Globus pallidus (tissue), 1 donor: ENCODE results near the gene SAFB2.
A peak's percentile ranks its signal among the peaks of the same experiment; 100 is the strongest.

Experiments used
- DNase-seq: peaks from one replicate; pipeline ENCODE4 v3.0.0-alpha.2; 2015; ENCODE audit warnings: low spot score

SAFB2 gene

DNA sequence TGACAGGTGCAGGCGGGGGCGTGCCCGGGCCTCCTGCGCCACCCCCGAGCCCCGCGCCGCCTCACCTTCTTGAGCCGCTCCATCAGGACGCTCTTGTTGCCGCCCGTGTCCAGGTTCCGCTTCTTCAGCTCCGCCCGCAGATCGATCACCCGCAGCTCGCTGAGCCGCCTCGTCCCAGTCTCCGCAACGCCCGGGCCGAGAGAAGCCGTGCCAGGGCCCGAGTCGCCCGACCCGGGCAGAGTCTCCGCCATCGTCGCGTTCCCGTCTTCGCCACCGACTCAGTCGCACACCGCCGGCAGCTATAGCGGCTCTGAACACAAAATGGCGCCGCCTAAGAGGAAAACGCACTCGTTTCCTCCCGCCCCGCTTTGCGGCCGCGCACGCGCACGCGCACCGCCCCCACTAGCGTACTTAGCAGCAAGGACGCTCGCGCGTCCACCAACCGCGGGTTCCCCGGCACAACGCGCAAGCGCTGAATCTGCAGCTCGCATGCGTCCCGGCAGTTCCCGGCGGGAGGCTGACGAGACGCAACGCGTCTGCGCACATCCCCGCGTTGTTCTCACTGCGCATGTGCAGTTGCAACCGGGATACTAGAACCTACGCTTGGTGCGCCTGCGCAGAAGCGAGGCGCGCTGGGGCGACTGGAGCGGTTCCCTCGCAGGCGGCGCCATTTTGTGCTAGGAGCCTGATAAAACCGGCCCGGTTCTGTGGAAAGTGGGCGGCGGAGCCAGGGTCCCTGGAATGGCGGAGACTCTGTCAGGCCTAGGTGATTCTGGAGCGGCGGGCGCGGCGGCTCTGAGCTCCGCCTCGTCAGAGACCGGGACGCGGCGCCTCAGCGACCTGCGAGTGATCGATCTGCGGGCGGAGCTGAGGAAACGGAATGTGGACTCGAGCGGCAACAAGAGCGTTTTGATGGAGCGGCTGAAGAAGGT, at the start of gene SAFB2, which contains the start of gene SAFB:
Gene SAFB2 (minus strand): TSS at position 312 of the 932 bp plus-strand sequence. CDS start 61 bp downstream, at position 251.
Gene SAFB (plus strand): TSS at position 619 of the 932 bp plus-strand sequence. CDS start 123 bp downstream, at position 742.
- peak; percentile 98 for DNase-seq

- no peak for DNase-seq
These were observed 49.0 kb upstream of the SAFB2 start for GRCh38 chr19:5671600-5671999.

DNA sequence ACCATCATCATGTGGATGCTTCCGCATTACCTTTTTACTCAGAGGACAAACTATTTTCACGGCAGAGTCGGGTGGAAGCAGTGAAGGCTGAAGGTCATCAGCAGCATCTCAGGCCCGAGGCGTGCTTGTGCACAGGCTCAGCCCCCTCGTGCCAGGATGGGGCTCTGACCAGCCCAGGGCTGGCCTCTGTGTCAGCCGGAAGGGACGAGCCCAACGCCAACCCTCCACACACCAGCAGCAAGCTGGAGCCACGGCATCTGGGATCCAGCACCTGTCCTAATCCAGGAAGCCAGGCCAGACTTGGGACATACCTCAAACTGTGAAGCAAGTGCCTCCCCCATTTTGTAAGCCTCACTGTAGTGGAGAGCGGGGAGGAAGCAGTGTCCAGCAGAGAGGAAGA, 46.6 kb upstream of the SAFB2 start:
- DNase-seq = no peak

- DNase-seq = no peak
These were observed 45.2 kb upstream of the SAFB2 start for GRCh38 chr19:5667751-5668271.

DNA sequence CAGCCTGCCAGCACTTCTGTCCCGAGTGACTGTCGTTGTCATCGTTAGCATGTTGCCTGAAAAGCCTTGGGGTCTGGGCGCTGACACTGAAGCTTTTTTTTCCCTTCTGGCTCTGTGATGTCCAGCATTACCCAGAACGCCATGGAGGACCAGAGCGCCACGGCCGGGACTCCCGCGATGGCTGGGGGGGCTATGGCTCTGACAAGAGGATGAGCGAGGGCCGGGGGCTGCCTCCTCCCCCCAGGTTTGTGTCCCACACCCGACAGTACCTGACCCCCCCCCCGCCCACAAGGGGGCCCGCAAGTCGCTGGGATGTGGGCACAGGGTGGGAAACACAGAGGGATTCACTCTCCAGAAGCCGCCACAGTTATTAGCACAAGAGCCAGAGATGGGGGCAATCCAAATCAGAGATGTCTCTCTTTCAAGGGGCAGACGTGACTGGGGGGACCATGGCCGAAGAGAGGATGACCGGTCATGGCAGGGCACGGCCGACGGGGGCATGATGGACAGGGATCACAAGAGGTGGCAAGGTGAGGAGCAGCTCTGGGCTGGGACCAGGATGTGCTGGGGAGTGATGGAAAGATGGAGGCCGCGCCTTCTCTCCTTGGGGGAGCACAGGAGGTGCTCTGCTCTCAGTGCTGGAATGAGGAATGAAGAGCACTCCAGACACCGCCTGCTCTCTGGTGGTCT, 44.5 kb upstream of the SAFB2 start:
- no peak for DNase-seq

DNA sequence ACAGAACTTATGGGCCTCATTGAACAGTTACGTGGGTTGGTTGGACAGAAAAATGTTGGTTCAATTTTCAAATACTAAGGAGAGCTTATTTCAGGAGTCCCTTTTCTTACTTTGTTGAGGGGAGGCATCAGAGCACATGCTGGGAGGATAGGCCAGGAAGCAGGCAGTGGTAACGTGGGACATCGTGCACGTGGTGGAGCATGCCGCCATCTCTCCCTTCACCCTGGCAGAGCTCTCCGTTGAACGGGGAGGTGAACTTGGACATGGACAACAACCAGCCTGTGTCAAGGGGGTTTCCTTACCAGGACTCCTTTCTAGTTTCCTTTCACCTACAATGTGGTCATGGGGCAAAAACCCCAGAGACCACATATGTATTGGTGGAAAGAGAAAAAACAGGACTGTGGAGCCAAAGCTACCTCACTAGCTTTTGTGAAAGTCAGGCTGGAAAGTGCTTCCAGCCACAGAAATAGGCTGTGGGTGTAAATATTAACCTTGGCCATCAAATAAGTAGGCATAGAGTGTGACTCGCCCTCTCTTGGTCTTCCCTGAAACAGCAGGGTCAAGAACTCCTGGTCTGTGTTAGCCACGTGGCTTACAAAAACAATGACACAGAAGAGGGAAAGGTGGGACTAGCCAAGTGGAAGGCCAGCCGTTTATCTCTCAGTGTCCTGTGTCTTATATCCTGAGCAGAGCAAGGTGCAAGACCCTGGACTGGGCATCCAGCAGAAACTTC, 43.4 kb upstream of the SAFB2 start:
- no peak for DNase-seq

DNA sequence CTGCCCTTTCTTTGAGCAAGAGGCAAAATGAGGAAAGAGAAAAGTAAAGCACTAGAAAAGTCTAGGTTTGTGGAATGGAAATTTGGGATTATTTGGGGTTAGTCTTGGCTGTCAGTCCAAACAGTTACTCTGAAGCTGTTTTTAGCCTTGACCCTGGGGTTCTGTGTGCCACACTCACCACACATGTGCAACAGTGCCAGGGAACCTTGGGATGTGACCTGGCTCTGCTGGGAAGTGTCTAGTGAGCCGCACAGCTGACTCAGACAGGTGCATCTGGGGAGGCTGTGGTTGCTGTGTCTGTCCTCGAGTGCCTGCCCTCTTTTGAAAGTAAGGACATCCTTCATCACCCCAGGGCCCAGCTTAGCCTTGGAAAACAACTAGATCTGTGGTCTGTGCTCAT, 41.9 kb upstream of the SAFB2 start:
- DNase-seq = no peak

- no peak for DNase-seq
These were observed 41.3 kb upstream of the SAFB2 start for GRCh38 chr19:5663904-5664303.

DNA sequence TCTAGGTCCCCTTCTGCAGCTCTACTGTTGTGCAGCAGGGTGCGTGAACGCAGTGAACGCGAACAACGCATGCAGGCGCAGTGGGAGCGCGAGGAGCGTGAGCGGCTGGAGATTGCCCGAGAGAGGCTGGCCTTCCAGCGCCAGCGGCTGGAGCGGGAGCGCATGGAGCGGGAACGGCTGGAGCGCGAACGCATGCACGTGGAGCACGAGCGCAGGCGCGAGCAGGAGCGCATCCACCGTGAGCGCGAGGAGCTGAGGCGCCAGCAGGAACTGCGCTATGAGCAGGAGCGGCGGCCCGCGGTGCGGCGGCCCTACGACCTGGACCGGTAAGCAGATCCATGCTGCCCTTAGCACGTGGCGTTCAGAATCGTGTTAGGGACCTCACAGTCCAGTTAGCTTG, 38.9 kb upstream of the SAFB2 start:
- DNase-seq = no peak

DNA sequence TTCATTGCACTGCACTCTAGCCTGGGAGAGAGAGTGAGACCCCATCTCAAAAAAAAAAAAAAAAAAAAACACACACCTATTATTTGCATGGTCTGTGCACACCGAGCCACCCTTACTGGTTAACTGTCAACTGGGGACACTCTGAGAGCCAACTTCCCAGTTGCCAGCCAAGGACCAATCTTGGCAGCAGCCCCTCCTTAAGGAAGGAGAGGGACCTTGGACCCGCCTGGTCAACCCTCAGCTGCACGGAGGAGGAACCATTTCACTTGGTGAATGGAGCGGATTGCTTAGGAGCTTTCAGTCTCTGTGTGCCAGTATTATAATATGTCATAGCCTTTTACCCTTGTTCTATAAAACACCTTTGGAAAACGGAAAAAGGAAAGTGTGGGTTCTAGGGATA, 32.8 kb upstream of the SAFB2 start:
- DNase-seq = no peak

DNA sequence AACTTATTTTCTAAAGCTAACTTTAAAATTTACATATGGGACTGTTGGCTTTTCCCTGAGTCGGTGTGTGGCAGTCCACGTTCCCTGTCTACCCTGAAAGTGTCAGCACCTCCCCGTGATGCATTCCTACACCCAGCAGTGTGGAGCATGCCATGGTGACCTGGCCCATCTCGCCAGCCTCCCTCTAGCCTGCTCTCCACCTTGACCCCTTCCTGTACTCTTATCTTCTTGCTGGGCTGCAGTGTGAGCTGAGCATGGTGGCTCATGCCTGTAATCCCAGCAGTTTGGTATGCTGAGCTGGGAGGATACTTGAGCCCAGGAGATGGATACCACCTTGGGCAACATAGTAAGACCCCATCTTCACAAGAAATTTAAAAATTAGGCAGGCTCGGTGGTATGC, 32.4 kb upstream of the SAFB2 start:
- DNase-seq = no peak

DNA sequence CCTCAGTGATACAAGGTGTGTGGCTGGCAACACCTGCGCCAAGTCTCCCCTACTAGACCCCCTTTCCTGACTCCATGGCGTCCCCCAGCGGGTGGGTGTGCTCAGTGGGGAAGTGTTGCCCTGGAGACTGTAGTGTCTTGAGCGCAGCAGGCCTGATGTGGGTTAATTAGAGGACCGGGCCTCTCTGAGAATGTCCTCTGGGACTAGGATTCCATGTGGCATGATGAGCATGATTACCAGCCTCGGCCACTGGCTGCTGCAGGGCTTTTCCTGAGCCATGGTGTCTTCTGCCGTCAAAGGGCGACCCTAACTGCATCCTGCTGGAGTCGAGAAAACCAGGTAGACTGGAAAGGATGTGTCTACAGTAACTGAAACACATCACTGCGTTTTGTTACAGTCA, 29.7 kb upstream of the SAFB2 start:
- no peak for DNase-seq

GRCh38 chr19:5651361-5651760, 28.8 kb upstream of the SAFB2 start:
- DNase-seq = no peak

DNA sequence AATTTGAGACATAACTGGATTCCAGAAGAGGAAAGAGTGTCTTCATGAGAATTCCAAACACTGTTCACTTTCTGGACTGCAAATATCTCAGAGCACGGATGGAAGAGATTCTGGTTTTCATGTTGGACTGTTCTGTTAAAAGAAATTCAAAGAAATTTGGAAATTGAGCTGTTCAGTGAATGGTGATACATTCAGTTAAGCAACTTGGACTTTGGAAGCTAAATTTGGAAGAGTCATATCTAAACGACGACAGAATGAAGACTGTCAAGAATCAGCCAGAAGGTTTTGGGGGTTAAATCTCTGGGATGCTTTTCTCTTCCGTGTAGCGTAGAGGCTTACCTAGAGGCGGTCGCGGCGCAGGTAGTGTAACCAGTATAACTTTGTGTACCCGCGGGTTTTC, 25.9 kb upstream of the SAFB2 start:
- no peak for DNase-seq

- DNase-seq = no peak
These were observed 24.1 kb upstream of the SAFB2 start for GRCh38 chr19:5646703-5647102.

GRCh38 chr19:5645409-5645808, 22.8 kb upstream of the SAFB2 start:
- DNase-seq = no peak

GRCh38 chr19:5644037-5644436, 21.5 kb upstream of the SAFB2 start:
- DNase-seq = no peak

GRCh38 chr19:5643060-5643459, 20.5 kb upstream of the SAFB2 start:
- no peak for DNase-seq

- DNase-seq = no peak
These were observed 19.6 kb upstream of the SAFB2 start for GRCh38 chr19:5642204-5642603.

DNA sequence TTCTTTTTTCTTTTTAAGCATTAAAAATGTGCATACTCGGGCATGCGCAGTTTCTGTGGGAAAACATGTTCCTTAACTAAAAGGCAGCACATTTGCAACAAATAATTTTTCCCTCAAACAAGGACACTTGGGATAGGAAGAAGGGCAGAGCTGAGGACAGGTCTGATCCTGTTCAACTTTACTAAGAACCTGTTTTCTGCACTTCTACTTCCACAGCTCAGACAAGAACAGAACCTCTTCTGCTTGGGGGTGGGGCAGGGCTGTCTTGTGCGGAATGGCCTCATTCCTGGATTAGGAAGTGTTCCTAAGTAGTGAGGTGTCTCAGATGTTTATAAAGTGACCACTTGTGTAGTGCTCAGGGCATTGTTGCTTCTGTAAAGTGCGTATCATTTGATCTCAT, 18.6 kb upstream of the SAFB2 start:
- no peak for DNase-seq

- no peak for DNase-seq
These were observed 15.4 kb upstream of the SAFB2 start for GRCh38 chr19:5637971-5638370.

DNA sequence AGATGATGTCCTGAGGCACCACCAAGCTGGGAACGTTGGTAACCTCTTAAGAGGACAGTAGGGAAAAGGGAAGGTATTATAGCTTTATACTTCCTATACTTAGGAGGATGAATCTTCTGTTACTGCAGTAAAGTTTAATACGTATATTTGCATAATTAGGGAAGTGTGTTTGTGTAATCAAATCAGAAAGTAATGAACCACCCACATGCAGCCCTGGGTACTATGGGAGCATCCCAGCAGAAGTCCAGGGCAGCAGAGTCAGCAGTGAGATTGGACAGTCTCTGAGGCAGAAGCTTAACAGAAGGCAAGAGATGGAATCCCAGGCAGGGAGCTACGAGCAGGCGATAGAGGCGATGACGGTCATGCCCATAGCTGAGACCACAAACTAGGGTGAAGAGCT, 12.9 kb upstream of the SAFB2 start:
- DNase-seq = no peak
